Activated naive CD8-positive, alpha-beta T cell treated with anti-CD3 and anti-CD28 coated beads, Interleukin-2, amount 50 U/mL, for 24 hours (primary cell): ENCODE data around the gene PRSS27.

ENCODE experiments used
- ATAC-seq: fragments of 150-1000 bp; cut with Tn5 transposase; one replicate; pipeline ENCODE4 v1.10.0; 2021
- DNase-seq: peaks from one replicate; pipeline ENCODE4 v3.0.0; 2021
- H3K27ac Mint-ChIP-seq: one replicate; pipeline ENCODE4 v1.8.0; 2021; ENCODE audit warnings: mild to moderate bottlenecking, mixed read lengths
- H3K27me3 Mint-ChIP-seq: one replicate; pipeline ENCODE4 v1.8.0; 2021; ENCODE audit warnings: mixed read lengths
- H3K36me3 Mint-ChIP-seq: one replicate; pipeline ENCODE4 v1.8.0; 2021; ENCODE audit warnings: low read depth, mixed read lengths
- H3K4me1 Mint-ChIP-seq: one replicate; pipeline ENCODE4 v1.8.0; 2021; ENCODE audit warnings: mixed read lengths
- H3K4me3 Mint-ChIP-seq: one replicate; pipeline ENCODE4 v1.8.0; 2021; ENCODE audit warnings: mild to moderate bottlenecking, moderate library complexity, mixed read lengths
- H3K9me3 Mint-ChIP-seq: one replicate; pipeline ENCODE4 v1.8.0; 2021; ENCODE audit warnings: mixed read lengths

PRSS27 gene

GRCh38 chr16:2720064-2720457, at the start of gene PRSS27:
Gene PRSS27 (minus strand): TSS chr16:2720224. CDS start chr16:2720160, 64 bp downstream.
- Mint-ChIP-seq H3K4me1 (peaks cover 4% of the 10 kb centered on the region), H3K9me3 (no peaks in the 10 kb centered on the region), H3K27ac (peak within 1 kb of the TSS; percentile 73), H3K27me3 (peaks cover 6% of the 10 kb centered on the region), H3K36me3 (no peaks in the 10 kb centered on the region), H3K4me3 (peak within 1 kb of the TSS; percentile 80)
- no peak for DNase-seq
- ATAC-seq, result no peak

GRCh38 chr16:2769675-2770056, 49.6 kb upstream of the PRSS27 start:
- H3K27ac Mint-ChIP-seq, result peak overlapping the region; percentile 31
- no peak for DNase-seq
- peaks cover 67% of the 10 kb centered on the region for H3K36me3 Mint-ChIP-seq
- H3K4me3 Mint-ChIP-seq, result no peak overlapping the region
- H3K9me3 Mint-ChIP-seq, result no peaks in the 10 kb centered on the region
- no peak for ATAC-seq
- peaks cover 13% of the 10 kb centered on the region for H3K4me1 Mint-ChIP-seq
- no peaks in the 10 kb centered on the region for H3K27me3 Mint-ChIP-seq

- H3K36me3 Mint-ChIP-seq, result peaks cover 73% of the 10 kb centered on the region
- no peaks in the 10 kb centered on the region for H3K9me3 Mint-ChIP-seq
- H3K4me1 Mint-ChIP-seq, result peaks cover 13% of the 10 kb centered on the region
- no peaks in the 10 kb centered on the region for H3K27me3 Mint-ChIP-seq
- no peak overlapping the region for H3K27ac Mint-ChIP-seq
- ATAC-seq (no peak), DNase-seq (no peak)
- no peak overlapping the region for H3K4me3 Mint-ChIP-seq
These were observed 49.1 kb upstream of the PRSS27 start for GRCh38 chr16:2769100-2769529.

- Mint-ChIP-seq H3K27ac (no peak overlapping the region), H3K36me3 (peaks cover 77% of the 10 kb centered on the region)
- no peak for DNase-seq
These were observed 48.5 kb upstream of the PRSS27 start for GRCh38 chr16:2768403-2769089.

GRCh38 chr16:2767891-2768290, 47.9 kb upstream of the PRSS27 start:
- Mint-ChIP-seq H3K27me3 (no peaks in the 10 kb centered on the region), H3K36me3 (peaks cover 78% of the 10 kb centered on the region), H3K4me3 (no peak overlapping the region), H3K27ac (no peak overlapping the region), H3K4me1 (peaks cover 11% of the 10 kb centered on the region), H3K9me3 (no peaks in the 10 kb centered on the region)
- ATAC-seq, result no peak
- no peak for DNase-seq

More at GRCh38 chr16:2768403-2769089, 48.5 kb upstream of the PRSS27 start:
- H3K4me1 Mint-ChIP-seq, result peaks cover 11% of the 10 kb centered on the region
- no peaks in the 10 kb centered on the region for H3K9me3 Mint-ChIP-seq
- no peaks in the 10 kb centered on the region for H3K27me3 Mint-ChIP-seq
- no peak for ATAC-seq
- no peak overlapping the region for H3K4me3 Mint-ChIP-seq

GRCh38 chr16:2767140-2767731, 47.2 kb upstream of the PRSS27 start:
- H3K4me1 Mint-ChIP-seq, result peaks cover 8% of the 10 kb centered on the region
- ATAC-seq (no peak), DNase-seq (no peak)
- H3K36me3 Mint-ChIP-seq, result peaks cover 80% of the 10 kb centered on the region
- no peaks in the 10 kb centered on the region for H3K27me3 Mint-ChIP-seq
- no peak overlapping the region for H3K27ac Mint-ChIP-seq
- H3K9me3 Mint-ChIP-seq, result no peaks in the 10 kb centered on the region
- no peak overlapping the region for H3K4me3 Mint-ChIP-seq

GRCh38 chr16:2766430-2767139, 46.6 kb upstream of the PRSS27 start:
- ATAC-seq, result no peak
- no peak overlapping the region for H3K4me3 Mint-ChIP-seq

GRCh38 chr16:2765462-2766404, 45.7 kb upstream of the PRSS27 start:
- H3K27ac Mint-ChIP-seq, result no peak overlapping the region
- peaks cover 9% of the 10 kb centered on the region for H3K4me1 Mint-ChIP-seq
- H3K36me3 Mint-ChIP-seq, result peaks cover 85% of the 10 kb centered on the region
- no peak overlapping the region for H3K4me3 Mint-ChIP-seq
- no peaks in the 10 kb centered on the region for H3K9me3 Mint-ChIP-seq
- DNase-seq (no peak), ATAC-seq (no peak)
- H3K27me3 Mint-ChIP-seq, result no peaks in the 10 kb centered on the region

More at GRCh38 chr16:2766430-2767139, 46.6 kb upstream of the PRSS27 start:
- peaks cover 8% of the 10 kb centered on the region for H3K4me1 Mint-ChIP-seq
- H3K27me3 Mint-ChIP-seq, result no peaks in the 10 kb centered on the region
- DNase-seq, result no peak
- no peaks in the 10 kb centered on the region for H3K9me3 Mint-ChIP-seq
- H3K27ac Mint-ChIP-seq, result peak overlapping the region; percentile 13
- peaks cover 82% of the 10 kb centered on the region for H3K36me3 Mint-ChIP-seq

- H3K36me3 Mint-ChIP-seq, result peaks cover 89% of the 10 kb centered on the region
- no peak overlapping the region for H3K27ac Mint-ChIP-seq
- ATAC-seq (no peak), DNase-seq (no peak)
- H3K9me3 Mint-ChIP-seq, result no peaks in the 10 kb centered on the region
- peaks cover 8% of the 10 kb centered on the region for H3K4me1 Mint-ChIP-seq
- no peak overlapping the region for H3K4me3 Mint-ChIP-seq
- H3K27me3 Mint-ChIP-seq, result no peaks in the 10 kb centered on the region
These were observed 44.7 kb upstream of the PRSS27 start for GRCh38 chr16:2764718-2765117.

- Mint-ChIP-seq H3K4me3 (no peak overlapping the region), H3K36me3 (peaks cover 94% of the 10 kb centered on the region), H3K27me3 (no peaks in the 10 kb centered on the region), H3K27ac (peak overlapping the region; percentile 36), H3K9me3 (no peaks in the 10 kb centered on the region), H3K4me1 (peaks cover 7% of the 10 kb centered on the region)
- ATAC-seq (no peak), DNase-seq (no peak)
These were observed 43.1 kb upstream of the PRSS27 start for GRCh38 chr16:2763173-2763572.

- peaks cover 7% of the 10 kb centered on the region for H3K4me1 Mint-ChIP-seq
- peak overlapping the region; percentile 59 for H3K27ac Mint-ChIP-seq
- DNase-seq, result no peak
- no peak for ATAC-seq
- peaks cover 94% of the 10 kb centered on the region for H3K36me3 Mint-ChIP-seq
- H3K27me3 Mint-ChIP-seq, result no peaks in the 10 kb centered on the region
- H3K4me3 Mint-ChIP-seq, result no peak overlapping the region
- no peaks in the 10 kb centered on the region for H3K9me3 Mint-ChIP-seq
These were observed 42.7 kb upstream of the PRSS27 start for GRCh38 chr16:2762711-2763110.

GRCh38 chr16:2761886-2762583, 42.0 kb upstream of the PRSS27 start:
- Mint-ChIP-seq H3K27ac (peak overlapping the region; percentile 59), H3K27me3 (no peaks in the 10 kb centered on the region), H3K9me3 (no peaks in the 10 kb centered on the region), H3K4me3 (no peak overlapping the region), H3K36me3 (peaks cover 98% of the 10 kb centered on the region), H3K4me1 (peaks cover 14% of the 10 kb centered on the region)
- no peak for ATAC-seq
- DNase-seq, result no peak

- H3K9me3 Mint-ChIP-seq, result no peaks in the 10 kb centered on the region
- DNase-seq, result no peak
- ATAC-seq, result no peak
- peaks cover 98% of the 10 kb centered on the region for H3K36me3 Mint-ChIP-seq
- no peak overlapping the region for H3K27ac Mint-ChIP-seq
- no peaks in the 10 kb centered on the region for H3K27me3 Mint-ChIP-seq
- no peak overlapping the region for H3K4me3 Mint-ChIP-seq
- H3K4me1 Mint-ChIP-seq, result peaks cover 20% of the 10 kb centered on the region
These were observed 41.4 kb upstream of the PRSS27 start for GRCh38 chr16:2761472-2761871.

GRCh38 chr16:2757344-2757743, 37.3 kb upstream of the PRSS27 start:
- Mint-ChIP-seq H3K27ac (peak overlapping the region; percentile 32), H3K9me3 (no peaks in the 10 kb centered on the region), H3K4me1 (peaks cover 48% of the 10 kb centered on the region), H3K4me3 (no peak overlapping the region), H3K27me3 (no peaks in the 10 kb centered on the region), H3K36me3 (peaks cover 86% of the 10 kb centered on the region)
- no peak for ATAC-seq
- DNase-seq, result no peak
